GM23338 (cell line): Measurements from ENCODE around the gene CACNA1C. TPM values are rescaled to one million over a fixed set of nuclear protein-coding genes. Genes with fewer than 3 reads are reported as not detected.

Source experiments
- ATAC-seq: fragments of 200-7000 bp; cut with Tn5 transposase; 3 replicates; pipeline ENCODE4 v1.9.1; 2020
- DNase-seq: peaks from one replicate; pipeline ENCODE4 v3.0.0-alpha.2; 2015; ENCODE audit warnings: low spot score
- H2AFZ ChIP-seq: fragments of 200-600 bp; sonication (generic); 2 replicates; pipeline ENCODE4 v1.8.0; 2016; ENCODE audit warnings: antibody characterized with exemption, mild to moderate bottlenecking, moderate library complexity
- H3F3A ChIP-seq: fragments of 200-600 bp; sonication (generic); replicated peaks from 2 replicates; pipeline ENCODE4 v1.8.0; 2017; ENCODE audit warnings: antibody characterized with exemption, mixed run types, low read depth
- H3K27ac ChIP-seq: fragments of 200-600 bp; sonication (generic); 2 replicates; pipeline ENCODE4 v1.6.1; 2016; ENCODE audit warnings: low read depth
- H3K27me3 ChIP-seq: fragments of 200-600 bp; sonication (generic); 2 replicates; pipeline ENCODE4 v1.8.0; 2016; ENCODE audit warnings: mild to moderate bottlenecking, mixed run types, moderate library complexity; ENCODE audit not compliant: insufficient read depth
- H3K36me3 ChIP-seq: fragments of 200-600 bp; sonication (generic); 2 replicates; pipeline ENCODE4 v1.8.0; 2016; ENCODE audit warnings: mild to moderate bottlenecking; ENCODE audit not compliant: insufficient read depth
- H3K4me1 ChIP-seq: fragments of 200-600 bp; sonication (generic); 2 replicates; pipeline ENCODE4 v1.8.0; 2016; ENCODE audit warnings: mild to moderate bottlenecking, moderate library complexity; ENCODE audit not compliant: insufficient read depth
- H3K4me2 ChIP-seq: fragments of 200-600 bp; sonication (generic); 2 replicates; pipeline ENCODE4 v1.7.1; 2017; ENCODE audit warnings: mixed run types
- H3K4me3 ChIP-seq: fragments of 200-600 bp; sonication (generic); 2 replicates; pipeline ENCODE4 v1.6.1; 2016; ENCODE audit warnings: mixed run types
- H3K79me2 ChIP-seq: fragments of 200-600 bp; sonication (generic); replicated peaks from 2 replicates; pipeline ENCODE4 v1.8.0; 2017; ENCODE audit warnings: mild to moderate bottlenecking; ENCODE audit not compliant: insufficient read depth
- H3K9me2 ChIP-seq: fragments of 200-600 bp; sonication (generic); 2 replicates; pipeline ENCODE4 v1.8.0; 2017; ENCODE audit not compliant: insufficient read depth
- H4K20me1 ChIP-seq: fragments of 200-600 bp; sonication (generic); replicated peaks from 2 replicates; pipeline ENCODE4 v1.8.0; 2017; ENCODE audit warnings: mild to moderate bottlenecking; ENCODE audit not compliant: insufficient read depth
- H3K27ac Mint-ChIP-seq: 2 replicates; pipeline ENCODE4 v1.8.0; 2020; ENCODE audit warnings: inconsistent platforms, mild to moderate bottlenecking, moderate library complexity, mixed read lengths
- H3K27me3 Mint-ChIP-seq: 3 replicates; pipeline ENCODE4 v1.8.0; 2022; ENCODE audit warnings: low read depth, mild to moderate bottlenecking, moderate library complexity, mixed read lengths, inconsistent platforms; ENCODE audit not compliant: insufficient read depth, poor library complexity
- H3K36me3 Mint-ChIP-seq: 3 replicates; pipeline ENCODE4 v1.8.0; 2021; ENCODE audit warnings: low read depth, mild to moderate bottlenecking, inconsistent platforms, moderate library complexity, mixed read lengths
- H3K4me1 Mint-ChIP-seq: 3 replicates; pipeline ENCODE4 v1.8.0; 2020; ENCODE audit warnings: mild to moderate bottlenecking, inconsistent platforms, mixed read lengths
- H3K4me3 Mint-ChIP-seq: 3 replicates; pipeline ENCODE4 v1.8.0; 2021; ENCODE audit warnings: moderate library complexity, mild to moderate bottlenecking, inconsistent platforms, mixed read lengths
- H3K9me3 Mint-ChIP-seq: 3 replicates; pipeline ENCODE4 v1.8.0; 2020; ENCODE audit warnings: moderate library complexity, mild to moderate bottlenecking, inconsistent platforms, mixed read lengths
- CREB1 ChIP-seq: fragments of 250-450 bp; sonication (Bioruptor Pico); IDR thresholded peaks from 2 replicates; pipeline ENCODE4 v1.5.0; 2020; ENCODE audit warnings: low read depth, mild to moderate bottlenecking, moderate library complexity
- CTCF ChIP-seq, 2 experiments: fragments of 200-600 bp in 1 of 2; sonication (generic) in 1 of 2; conservative IDR thresholded peaks; 2 replicates each; pipeline versions ENCODE4 v1.5.1 to v1.6.1; 2016 to 2017; ENCODE audit warnings: antibody characterized with exemption in 2 of 2, low read depth in 2 of 2, mild to moderate bottlenecking in 2 of 2, moderate library complexity in 1 of 2
- ETS1 ChIP-seq: IDR thresholded peaks from 2 replicates; pipeline ENCODE4 v1.6.1; 2016; ENCODE audit warnings: antibody characterized with exemption
- EZH2 ChIP-seq: fragments of 200-600 bp; sonication (generic); IDR thresholded peaks from one replicate; pipeline ENCODE4 v1.8.0; 2017; ENCODE audit warnings: antibody characterized with exemption, mild to moderate bottlenecking, low read depth; ENCODE audit not compliant: unreplicated experiment
- EZH2phosphoT487 ChIP-seq: fragments of 200-600 bp; sonication (generic); IDR thresholded peaks from one replicate; pipeline ENCODE4 v1.8.1; 2018; ENCODE audit warnings: antibody characterized with exemption; ENCODE audit not compliant: unreplicated experiment
- JUNB ChIP-seq: IDR thresholded peaks from one replicate; pipeline ENCODE4 v1.6.1; 2016; ENCODE audit warnings: antibody characterized with exemption; ENCODE audit not compliant: unreplicated experiment
- NANOG ChIP-seq: IDR thresholded peaks from 2 replicates; pipeline ENCODE4 v1.6.1; 2016; ENCODE audit warnings: antibody characterized with exemption, borderline replicate concordance
- POLR2AphosphoS5 ChIP-seq: IDR thresholded peaks from 2 replicates; pipeline ENCODE4 v1.6.1; 2016; ENCODE audit warnings: antibody characterized with exemption, low read depth
- REST ChIP-seq: IDR thresholded peaks from one replicate; pipeline ENCODE4 v1.6.1; 2018; ENCODE audit warnings: antibody characterized with exemption; ENCODE audit not compliant: unreplicated experiment
- ZNF114 ChIP-seq: fragments of 250-450 bp; sonication (Bioruptor Pico); IDR thresholded peaks from 2 replicates; pipeline ENCODE4 v1.5.0; 2020; ENCODE audit warnings: mild to moderate bottlenecking, moderate library complexity
- ZNF331 ChIP-seq: fragments of 250-450 bp; sonication (Bioruptor Pico); IDR thresholded peaks from 2 replicates; pipeline ENCODE4 v1.5.0; 2020; ENCODE audit warnings: low read depth, mild to moderate bottlenecking, moderate library complexity
- polyA plus RNA-seq: library from polyadenylated mRNA; unstranded; fragments of >200 nt; fragmentation: Nextera tagmentation; extraction: Ambion mirVana; gene quantifications from 2 replicates; pipeline ENCODE4 v1.2.1, GENCODE V29; 2016
- total RNA-seq: library from RNA; depleted of rRNA; stranded (reverse); fragments of >200 nt; shearing (Covaris generic); gene quantifications from 2 replicates; pipeline ENCODE4 v1.2.3, GENCODE V29; 2014

The CACNA1C gene
- total and polyA plus RNA-seq, 2 experiments from 2014 or later, result 0.78 to 2.1 TPM

DNA sequence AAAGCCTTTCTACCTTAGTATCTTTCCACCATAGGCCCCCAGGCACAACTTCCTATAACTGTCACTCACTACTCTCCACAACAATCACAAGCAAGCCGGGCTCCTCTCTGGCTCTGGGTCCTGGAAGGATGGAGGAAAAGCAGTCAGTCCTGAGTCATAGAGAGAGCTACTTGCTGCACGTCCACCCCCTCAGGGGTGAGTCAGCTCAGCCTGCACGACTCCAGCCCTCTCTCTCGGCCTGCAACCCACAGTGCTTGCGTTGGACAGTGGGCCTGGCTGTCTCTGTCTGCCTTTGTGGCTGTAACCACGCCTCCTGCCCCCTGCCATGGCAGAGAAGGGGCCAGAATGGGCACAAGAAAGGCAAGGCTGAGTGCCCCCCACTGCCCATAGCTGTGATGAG lies 587.9 kb downstream of the CACNA1C start:
- H3K4me1 ChIP-seq, result peaks cover 13% of the 10 kb centered on the region; the same call in 1 of the 2 replicates
- no peaks in the 10 kb centered on the region for H4K20me1 ChIP-seq
- no peak for TF ChIP-seq REST
- TF ChIP-seq EZH2phosphoT487, result no peak
- no peak for TF ChIP-seq ZNF114 (CRISPR knock-in tag)
- no peak for TF ChIP-seq JUNB
- TF ChIP-seq POLR2AphosphoS5, result no peak
- no peak for TF ChIP-seq CREB1 (CRISPR knock-in tag)
- TF ChIP-seq EZH2, result no peak
- TF ChIP-seq NANOG, result no peak
- no peaks in the 10 kb centered on the region for H3F3A ChIP-seq
- Mint-ChIP-seq H3K4me1 (peaks cover 38% of the 10 kb centered on the region), H3K9me3 (no peaks in the 10 kb centered on the region; the same call in 2 of the 3 replicates), H3K27me3 (peaks cover under 1% of the 10 kb centered on the region), H3K4me3 (no peak overlapping the region), H3K36me3 (no peaks in the 10 kb centered on the region), H3K27ac (no peak overlapping the region; the same call in 1 of the 2 replicates)
- H3K36me3 ChIP-seq, result no peaks in the 10 kb centered on the region
- DNase-seq, result no peak
- H3K4me2 ChIP-seq, result no peak overlapping the region
- no peak overlapping the region for H3K27ac ChIP-seq
- H3K9me2 ChIP-seq, result peaks cover 4% of the 10 kb centered on the region; the same call in 1 of the 2 replicates
- no peak overlapping the region for H3K4me3 ChIP-seq
- H2AFZ ChIP-seq, result peak overlapping the region; percentile 68; the same call in 1 of the 2 replicates
- ATAC-seq, result peak; percentile 55
- no peaks in the 10 kb centered on the region for H3K79me2 ChIP-seq
- no peaks in the 10 kb centered on the region for H3K27me3 ChIP-seq

DNA sequence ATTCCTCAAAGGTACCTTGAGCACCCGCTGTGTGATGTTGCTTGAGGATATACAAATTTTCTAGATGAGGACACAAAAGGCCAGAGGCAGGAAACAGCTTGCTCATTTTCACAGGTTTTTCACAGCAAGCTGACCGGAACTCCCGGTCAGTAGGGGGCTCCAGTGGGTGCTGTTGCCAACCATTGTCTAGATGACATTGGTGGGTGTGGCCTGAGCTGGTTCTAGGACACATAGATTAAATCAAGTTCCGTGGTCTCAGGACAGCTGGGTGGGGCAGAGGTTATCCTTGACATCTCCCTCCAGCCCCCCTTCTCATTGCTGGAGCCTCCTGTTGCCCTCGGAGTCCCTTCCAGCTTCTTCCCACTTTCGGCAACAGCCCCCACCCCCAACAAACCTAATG lies 588.4 kb downstream of the CACNA1C start:
- peaks cover 13% of the 10 kb centered on the region; the same call in 1 of the 2 replicates for H3K4me1 ChIP-seq
- no peaks in the 10 kb centered on the region for H3K79me2 ChIP-seq
- no peaks in the 10 kb centered on the region for H3K36me3 ChIP-seq
- H3K4me3 Mint-ChIP-seq, result no peak overlapping the region
- no peaks in the 10 kb centered on the region for H3K27me3 ChIP-seq
- H3K4me3 ChIP-seq, result no peak overlapping the region
- no peaks in the 10 kb centered on the region for H4K20me1 ChIP-seq
- H3K9me2 ChIP-seq, result peaks cover 4% of the 10 kb centered on the region; the same call in 1 of the 2 replicates
- no peak overlapping the region for H3K27ac ChIP-seq
- H3K27ac Mint-ChIP-seq, result no peak overlapping the region
- no peaks in the 10 kb centered on the region for H3K27me3 Mint-ChIP-seq
- H3K36me3 Mint-ChIP-seq, result no peaks in the 10 kb centered on the region
- H2AFZ ChIP-seq, result peak overlapping the region; percentile 60; the same call in 1 of the 2 replicates
- no peak overlapping the region for H3K4me2 ChIP-seq
- H3F3A ChIP-seq, result no peaks in the 10 kb centered on the region
- DNase-seq (peak; percentile 80), ATAC-seq (peak; percentile 68)
- no peaks in the 10 kb centered on the region; the same call in 2 of the 3 replicates for H3K9me3 Mint-ChIP-seq
- no peak for TF ChIP-seq NANOG
- peak; percentile 58 to 72 for TF ChIP-seq CTCF (conservative IDR thresholded peaks at IDR 0.05; ENCODE audit: low read depth in 2 of 2)
- TF ChIP-seq EZH2phosphoT487, result no peak
- TF ChIP-seq REST, result no peak
- TF ChIP-seq ZNF331 (CRISPR knock-in tag), result no peak
- TF ChIP-seq ETS1, result no peak
- TF ChIP-seq ZNF114 (CRISPR knock-in tag), result no peak
- no peak for TF ChIP-seq JUNB
- H3K4me1 Mint-ChIP-seq, result peaks cover 38% of the 10 kb centered on the region
